ENCODE results near the gene GABRA1.

Gene GABRA1

DNA sequence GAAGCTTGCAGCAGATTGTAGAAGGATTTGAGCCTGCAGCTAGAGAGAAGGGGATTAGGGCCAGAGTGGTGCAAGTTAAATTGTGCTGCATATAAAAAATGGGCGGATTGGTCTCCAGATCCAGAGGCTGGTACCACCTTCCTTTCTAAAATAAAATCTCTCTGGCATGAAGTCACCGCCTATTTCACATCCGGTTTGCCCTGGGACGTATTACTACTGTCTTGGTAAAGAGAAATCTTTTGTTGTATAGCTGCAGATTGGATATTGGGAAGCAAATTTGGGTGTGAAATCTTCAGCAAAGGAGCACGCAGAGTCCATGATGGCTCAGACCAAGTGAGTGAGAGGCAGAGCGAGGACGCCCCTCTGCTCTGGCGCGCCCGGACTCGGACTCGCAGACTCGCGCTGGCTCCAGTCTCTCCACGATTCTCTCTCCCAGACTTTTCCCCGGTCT, at the start of gene GABRA1:
TSS of gene GABRA1 (plus strand) at position 180 of the 451 bp plus-strand sequence. CDS start 2,691 bp downstream, outside the sequence.
- TF ChIP-seq POLR2A (IDR thresholded peaks at IDR 0.05; ENCODE audit: low read length) (no peak), GATA1 (IDR thresholded peaks at IDR 0.05; ENCODE audit: low read depth, low read length) (no peak)

DNA sequence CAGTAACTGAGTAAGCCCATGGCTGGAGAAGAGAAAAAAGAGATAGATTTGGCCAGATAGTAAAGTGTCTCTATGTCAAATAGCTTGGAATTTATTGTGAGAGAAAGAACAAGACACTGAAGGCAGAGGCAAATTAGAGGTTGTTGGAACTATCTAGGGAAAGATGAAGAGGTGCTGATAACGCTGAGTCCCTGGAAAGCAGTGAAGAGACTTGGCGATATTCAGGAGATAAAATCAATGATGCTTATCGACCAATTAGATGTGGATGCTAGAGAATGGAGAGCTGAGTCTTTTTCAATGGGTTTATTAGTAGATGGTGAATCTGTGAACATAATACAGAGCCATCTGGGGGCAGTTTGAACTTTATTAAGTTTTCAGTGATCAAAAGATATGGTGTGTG, 48.6 kb upstream of the GABRA1 start:
- no peak for DNase-seq
- no peak for TF ChIP-seq GATA1 (IDR thresholded peaks at IDR 0.05; ENCODE audit: low read depth, low read length)
- TF ChIP-seq POLR2A (IDR thresholded peaks at IDR 0.05; ENCODE audit: low read length), result no peak

More for the DNA sequence above, at the start of gene GABRA1:
- no peak for DNase-seq

- TF ChIP-seq POLR2A (IDR thresholded peaks at IDR 0.05; ENCODE audit: low read length) (no peak), GATA1 (IDR thresholded peaks at IDR 0.05; ENCODE audit: low read depth, low read length) (no peak)
- DNase-seq, result no peak
Measured at GRCh38 chr5:161804263-161804662, 43.7 kb upstream of the GABRA1 start.

DNA sequence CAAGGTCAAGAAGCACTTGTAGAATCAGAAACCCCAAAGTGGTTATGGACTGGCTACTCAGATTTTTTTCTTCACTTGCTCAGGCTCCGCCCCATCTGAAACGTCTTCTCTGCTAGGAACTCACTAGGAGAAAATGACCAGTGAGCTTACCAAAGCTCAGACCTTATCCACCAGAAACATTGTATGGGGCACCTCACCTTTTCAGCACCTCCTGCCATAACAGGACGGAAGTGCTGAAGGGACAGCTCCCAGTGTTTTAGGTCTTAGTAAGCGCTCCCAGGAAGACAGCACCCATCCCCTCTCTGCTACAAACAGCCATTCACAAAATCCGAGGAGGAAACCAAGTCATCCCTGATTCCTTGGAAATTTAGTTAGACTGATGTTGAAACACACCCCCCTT, 1.2 kb upstream of the GABRA1 start:
- TF ChIP-seq GATA1 (IDR thresholded peaks at IDR 0.05; ENCODE audit: low read depth, low read length) (no peak), POLR2A (IDR thresholded peaks at IDR 0.05; ENCODE audit: low read length) (no peak)
- DNase-seq, result peak in 1 of 2 experiments; percentile 0

- TF ChIP-seq POLR2A (IDR thresholded peaks at IDR 0.05; ENCODE audit: low read length), result no peak
- TF ChIP-seq GATA1 (IDR thresholded peaks at IDR 0.05; ENCODE audit: low read depth, low read length), result no peak
- no peak for DNase-seq
Measured at GRCh38 chr5:161847447-161847846, 473 bp upstream of the GABRA1 start.

- no peak for TF ChIP-seq GATA1 (IDR thresholded peaks at IDR 0.05; ENCODE audit: low read depth, low read length)
- no peak for TF ChIP-seq POLR2A (IDR thresholded peaks at IDR 0.05; ENCODE audit: low read length)
- no peak for DNase-seq
Measured at GRCh38 chr5:161850491-161850890, 2.6 kb downstream of the GABRA1 start.

DNA sequence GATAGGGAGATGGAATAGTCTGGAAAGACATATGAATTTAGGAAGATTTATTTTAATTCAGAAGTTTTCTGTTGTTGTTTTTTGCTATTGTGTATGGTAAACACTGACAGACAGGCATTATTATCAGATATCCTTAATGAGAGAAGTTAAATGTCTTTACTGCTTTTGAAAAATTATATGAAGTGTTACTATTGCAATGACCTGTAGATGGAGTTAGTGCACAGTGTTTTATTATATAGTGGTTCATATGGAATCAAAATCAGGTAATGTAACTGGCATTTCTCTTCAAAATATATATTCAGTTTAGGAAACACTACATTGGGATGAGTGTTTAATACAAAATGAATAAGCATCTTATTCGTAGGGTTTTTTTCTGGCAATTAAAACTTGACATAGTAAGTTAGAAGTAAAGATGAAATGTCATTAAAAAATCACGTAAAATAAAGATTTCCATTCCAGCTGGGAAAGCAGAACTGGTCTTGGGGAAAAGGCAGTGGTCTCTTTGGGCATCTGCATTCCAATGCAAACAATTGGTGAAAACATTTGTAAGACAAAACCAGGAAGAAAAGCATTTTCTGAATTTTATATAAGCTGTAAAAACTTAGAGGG, 3.9 kb downstream of the GABRA1 start:
- no peak for DNase-seq
- TF ChIP-seq GATA1 (IDR thresholded peaks at IDR 0.05; ENCODE audit: low read depth, low read length) (no peak), POLR2A (IDR thresholded peaks at IDR 0.05; ENCODE audit: low read length) (no peak)

GRCh38 chr5:161857358-161857757, 9.4 kb downstream of the GABRA1 start:
- no peak for TF ChIP-seq POLR2A (IDR thresholded peaks at IDR 0.05; ENCODE audit: low read length)
- no peak for TF ChIP-seq GATA1 (IDR thresholded peaks at IDR 0.05; ENCODE audit: low read depth, low read length)
- no peak for DNase-seq

GRCh38 chr5:161863259-161863658, 15.3 kb downstream of the GABRA1 start:
- TF ChIP-seq POLR2A (IDR thresholded peaks at IDR 0.05; ENCODE audit: low read length) (no peak), GATA1 (IDR thresholded peaks at IDR 0.05; ENCODE audit: low read depth, low read length) (no peak)
- DNase-seq, result no peak

GRCh38 chr5:161863811-161864210, 15.9 kb downstream of the GABRA1 start:
- peak in 1 of 2 experiments; percentile 2 for DNase-seq
- TF ChIP-seq POLR2A (IDR thresholded peaks at IDR 0.05; ENCODE audit: low read length) (no peak), GATA1 (IDR thresholded peaks at IDR 0.05; ENCODE audit: low read depth, low read length) (no peak)

GRCh38 chr5:161865510-161865909, 17.6 kb downstream of the GABRA1 start:
- no peak for DNase-seq
- TF ChIP-seq POLR2A (IDR thresholded peaks at IDR 0.05; ENCODE audit: low read length), result no peak
- no peak for TF ChIP-seq GATA1 (IDR thresholded peaks at IDR 0.05; ENCODE audit: low read depth, low read length)

DNA sequence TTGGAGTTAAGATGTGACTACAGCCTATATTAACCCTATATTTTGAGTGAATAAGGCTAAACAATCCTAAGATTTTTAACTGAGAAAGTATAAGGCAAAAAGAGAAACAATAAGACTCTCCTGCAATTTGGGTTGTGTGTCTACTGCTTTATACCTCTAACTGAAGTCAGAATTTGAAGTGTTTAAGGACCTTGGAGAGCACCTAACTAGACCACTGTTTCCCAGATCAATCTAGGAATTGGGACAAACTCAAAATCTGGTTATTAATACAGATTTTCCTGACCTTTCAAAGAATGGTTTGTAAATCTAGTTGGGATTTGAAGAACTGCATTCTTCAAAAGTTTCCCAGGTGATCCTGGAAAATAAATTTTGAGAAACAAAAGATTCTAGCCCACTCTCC, 42.1 kb downstream of the GABRA1 start:
- no peak for TF ChIP-seq POLR2A (IDR thresholded peaks at IDR 0.05; ENCODE audit: low read length)
- no peak for TF ChIP-seq GATA1 (IDR thresholded peaks at IDR 0.05; ENCODE audit: low read depth, low read length)
- no peak for DNase-seq

DNA sequence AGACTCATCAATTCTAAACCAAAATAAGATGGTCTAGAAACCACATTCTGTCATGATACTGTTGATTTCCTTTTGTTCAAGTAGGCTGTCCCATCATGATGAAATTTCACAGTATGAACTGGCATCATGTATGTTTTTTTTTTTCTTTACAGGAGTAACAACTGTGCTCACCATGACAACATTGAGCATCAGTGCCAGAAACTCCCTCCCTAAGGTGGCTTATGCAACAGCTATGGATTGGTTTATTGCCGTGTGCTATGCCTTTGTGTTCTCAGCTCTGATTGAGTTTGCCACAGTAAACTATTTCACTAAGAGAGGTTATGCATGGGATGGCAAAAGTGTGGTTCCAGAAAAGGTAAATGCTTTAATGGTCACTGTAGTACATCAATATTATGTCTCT, 47.6 kb downstream of the GABRA1 start:
- TF ChIP-seq POLR2A (IDR thresholded peaks at IDR 0.05; ENCODE audit: low read length) (no peak), GATA1 (IDR thresholded peaks at IDR 0.05; ENCODE audit: low read depth, low read length) (no peak)
- no peak for DNase-seq

- no peak for TF ChIP-seq GATA1 (IDR thresholded peaks at IDR 0.05; ENCODE audit: low read depth, low read length)
- no peak for TF ChIP-seq POLR2A (IDR thresholded peaks at IDR 0.05; ENCODE audit: low read length)
- no peak for DNase-seq
Measured at GRCh38 chr5:161897033-161897432, 49.1 kb downstream of the GABRA1 start.

- TF ChIP-seq GATA1 (IDR thresholded peaks at IDR 0.05; ENCODE audit: low read depth, low read length) (no peak), POLR2A (IDR thresholded peaks at IDR 0.05; ENCODE audit: low read length) (no peak)
- no peak for DNase-seq
Measured at GRCh38 chr5:161899590-161899989, 51.7 kb downstream of the GABRA1 start.
